Trophoblast cell (in vitro differentiated cells and primary cell): Measurements from ENCODE around the gene UBE2L5.
A peak's percentile ranks its signal among the peaks of the same experiment; 100 is the strongest.

Experiments
- DNase-seq, 2 donors: peaks; one replicate each; pipeline ENCODE4 v3.0.0-alpha.2; 2016
- H2AFZ ChIP-seq: 2 replicates; pipeline ENCODE4 v1.6.1; 2013; ENCODE audit warnings: low read length, moderate library complexity, mild to moderate bottlenecking; ENCODE audit not compliant: insufficient read depth, poor library complexity
- H2AK5ac ChIP-seq: 2 replicates; pipeline ENCODE4 v1.6.1; 2013; ENCODE audit warnings: mild to moderate bottlenecking, low read length
- H2BK120ac ChIP-seq: 2 replicates; pipeline ENCODE4 v1.6.1; 2013; ENCODE audit warnings: low read length, mild to moderate bottlenecking, moderate library complexity; ENCODE audit not compliant: insufficient read depth, poor library complexity
- H2BK12ac ChIP-seq: 2 replicates; pipeline ENCODE4 v1.6.1; 2013; ENCODE audit warnings: mild to moderate bottlenecking, low read length, moderate library complexity
- H2BK5ac ChIP-seq: 2 replicates; pipeline ENCODE4 v1.6.1; 2013; ENCODE audit warnings: low read length, low read depth, moderate library complexity, mild to moderate bottlenecking; ENCODE audit not compliant: poor library complexity
- H3K14ac ChIP-seq: 2 replicates; pipeline ENCODE4 v1.6.1; 2013; ENCODE audit warnings: mild to moderate bottlenecking, low read length
- H3K18ac ChIP-seq: 2 replicates; pipeline ENCODE4 v1.6.1; 2013; ENCODE audit warnings: mild to moderate bottlenecking, low read length
- H3K23ac ChIP-seq: 2 replicates; pipeline ENCODE4 v1.6.1; 2013; ENCODE audit warnings: low read length
- H3K27ac ChIP-seq: 2 replicates; pipeline ENCODE4 v1.5.1; 2013; ENCODE audit warnings: low read depth, mild to moderate bottlenecking, inconsistent platforms, low read length, moderate library complexity
- H3K27me3 ChIP-seq: 2 replicates; pipeline ENCODE4 v1.6.1; 2013; ENCODE audit warnings: inconsistent platforms, mild to moderate bottlenecking, low read length, moderate library complexity; ENCODE audit not compliant: insufficient read depth
- H3K36me3 ChIP-seq, 2 experiments: 1 replicate in 1 of 2; 2 replicates in 1 of 2; pipeline ENCODE4 v1.6.1; 2013; ENCODE audit warnings: low read length in 2 of 2, mild to moderate bottlenecking in 2 of 2, moderate library complexity in 1 of 2; ENCODE audit not compliant: insufficient read depth in 2 of 2, control insufficient read depth in 1 of 2
- H3K4ac ChIP-seq: 2 replicates; pipeline ENCODE4 v1.6.1; 2013; ENCODE audit warnings: low read depth, mild to moderate bottlenecking, low read length, moderate library complexity
- H3K4me1 ChIP-seq, 2 experiments: 1 replicate in 1 of 2; 2 replicates in 1 of 2; pipeline ENCODE4 v1.6.1; 2013; ENCODE audit warnings: low read length in 2 of 2, mild to moderate bottlenecking in 2 of 2, moderate library complexity in 1 of 2; ENCODE audit not compliant: insufficient read depth in 2 of 2, control insufficient read depth in 1 of 2
- H3K4me2 ChIP-seq: 2 replicates; pipeline ENCODE4 v1.6.1; 2013; ENCODE audit warnings: inconsistent platforms, mild to moderate bottlenecking, low read length, moderate library complexity
- H3K4me3 ChIP-seq: 2 replicates; pipeline ENCODE4 v1.5.1; 2013; ENCODE audit warnings: mild to moderate bottlenecking, low read depth, low read length, inconsistent platforms
- H3K79me1 ChIP-seq: one replicate; pipeline ENCODE4 v1.6.1; 2013; ENCODE audit warnings: low read length
- H3K79me2 ChIP-seq: 2 replicates; pipeline ENCODE4 v1.6.1; 2013; ENCODE audit warnings: low read length, mild to moderate bottlenecking; ENCODE audit not compliant: control insufficient read depth, insufficient read depth, poor library complexity
- H3K9ac ChIP-seq: 2 replicates; pipeline ENCODE4 v1.6.1; 2013; ENCODE audit warnings: mild to moderate bottlenecking, low read length
- H3K9me3 ChIP-seq: 2 replicates; pipeline ENCODE4 v1.6.1; 2013; ENCODE audit warnings: low read depth, mild to moderate bottlenecking, control low read depth, inconsistent platforms, low read length; ENCODE audit not compliant: insufficient read depth
- H4K12ac ChIP-seq: 2 replicates; pipeline ENCODE4 v1.6.1; 2013; ENCODE audit warnings: low read depth, mild to moderate bottlenecking, low read length, moderate library complexity
- H4K8ac ChIP-seq: 2 replicates; pipeline ENCODE4 v1.6.1; 2013; ENCODE audit warnings: low read depth, mild to moderate bottlenecking, low read length, moderate library complexity
- H4K91ac ChIP-seq: one replicate; pipeline ENCODE4 v1.6.1; 2013; ENCODE audit warnings: low read depth, mild to moderate bottlenecking, low read length, moderate library complexity
- WGBS: extraction: QIAGEN DNeasy Blood & Tissue Kit; methylation state at CpG from one replicate; pipeline ENCODE4 v1.1.7; 2013; ENCODE audit warnings: missing lambda C conversion rate; ENCODE audit not compliant: insufficient read length, insufficient coverage; ENCODE audit errors: extremely low coverage; 5-methylcytosine and 5-hydroxymethylcytosine counted together

UBE2L5 gene

DNA sequence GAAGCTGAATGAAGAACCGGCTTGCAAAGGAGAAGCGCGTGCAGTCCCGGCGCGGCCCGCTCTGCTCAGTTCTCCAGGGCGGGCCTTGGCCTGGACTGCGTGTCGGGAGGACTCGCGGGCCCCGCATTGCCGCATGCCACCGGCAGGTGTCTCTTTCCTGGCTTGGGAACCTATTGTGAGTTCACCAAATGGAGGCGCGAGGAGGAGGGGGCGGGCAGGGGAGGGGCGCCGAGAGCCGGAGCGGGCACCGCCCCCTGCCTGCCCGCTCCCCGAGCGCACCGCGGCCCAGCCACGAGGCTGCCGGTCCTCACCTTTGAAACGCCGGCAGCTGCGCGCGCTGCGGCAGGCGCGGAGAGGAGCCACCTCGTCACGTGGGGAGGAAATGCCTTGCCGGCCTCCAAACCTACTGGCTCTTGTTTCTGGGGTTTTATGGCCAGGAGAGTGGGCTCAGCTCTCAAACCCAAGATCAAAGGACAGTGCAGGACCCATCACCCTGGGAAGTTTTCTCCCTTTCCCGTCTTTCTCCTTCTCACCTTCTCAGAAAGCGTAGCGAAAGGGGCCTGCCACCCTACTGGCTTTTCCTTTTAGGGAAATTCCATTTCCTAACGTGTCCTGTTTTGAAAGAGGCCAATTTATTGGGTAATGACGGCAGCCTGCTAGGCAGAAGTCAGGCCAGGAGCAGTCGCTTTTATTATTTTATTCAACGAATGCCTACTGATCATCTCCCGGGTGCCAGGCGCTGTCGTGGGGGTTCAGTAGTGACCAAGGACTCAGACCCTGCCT, 13.8 kb upstream of the UBE2L5 start:
- no CpG with 5 or more reads among the region's 51 CpGs for WGBS
- Histone ChIP-seq H3K9ac (no peak overlapping the region), H3K79me1 (peaks cover 7% of the 10 kb centered on the region)

DNA sequence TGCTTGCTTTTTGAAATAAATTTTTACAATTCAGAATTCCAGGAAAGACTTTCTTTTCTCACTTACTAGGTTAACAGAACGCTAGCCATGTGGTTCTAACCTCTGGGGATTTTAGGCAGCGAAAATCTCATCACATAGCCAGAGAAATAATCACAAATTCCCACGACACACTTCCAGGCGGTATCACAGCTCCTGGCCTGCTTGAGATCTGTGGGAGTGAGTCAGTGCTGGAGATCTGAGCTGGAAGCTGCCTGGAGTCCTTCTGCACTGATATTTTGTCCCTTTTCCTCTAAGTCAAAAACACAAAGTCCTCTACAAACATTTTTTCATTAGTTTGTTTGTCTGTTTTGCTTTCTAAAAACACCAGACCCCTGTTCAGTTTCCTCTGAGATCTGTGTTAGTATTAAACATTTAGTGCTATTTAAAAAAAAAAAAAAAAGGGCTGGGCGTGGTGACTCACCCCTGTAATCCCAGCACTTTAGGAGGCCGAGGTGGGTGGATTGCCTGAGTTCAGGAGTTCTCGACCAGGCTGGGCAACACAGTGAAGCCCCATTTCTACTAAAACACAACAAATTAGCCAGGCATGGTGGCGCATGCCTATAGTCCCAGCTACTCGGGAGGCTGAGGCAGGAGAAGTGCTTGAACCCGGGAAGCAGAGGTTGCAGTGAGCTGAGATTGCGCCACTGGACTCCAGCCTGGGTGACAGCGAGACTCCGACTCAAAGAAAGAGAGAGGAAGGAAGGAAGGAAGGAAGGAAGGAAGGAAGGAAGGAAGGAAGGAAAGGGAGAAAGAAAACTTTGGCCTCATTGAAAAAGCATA, 12.2 kb upstream of the UBE2L5 start:
- no peak overlapping the region for H3K4ac ChIP-seq
- peak in 1 of 2 donors; percentile 34 for DNase-seq
- H3K9ac ChIP-seq: no peak overlapping the region
- H2AFZ ChIP-seq: no peak overlapping the region
- H2BK12ac ChIP-seq: no peak overlapping the region
- H3K14ac ChIP-seq: no peak overlapping the region
- H3K27ac ChIP-seq: no peak overlapping the region
- H3K18ac ChIP-seq: no peak overlapping the region
- no peak overlapping the region for H4K12ac ChIP-seq
- no CpG with 5 or more reads among the region's 13 CpGs for WGBS
- H4K8ac ChIP-seq: no peak overlapping the region
- peaks cover 7% of the 10 kb centered on the region for H3K79me1 ChIP-seq
- H3K4me3 ChIP-seq: no peak overlapping the region
- H4K91ac ChIP-seq: no peak overlapping the region
- H3K23ac ChIP-seq: no peak overlapping the region
- no peak overlapping the region for H3K4me2 ChIP-seq
- no peaks in the 10 kb centered on the region for H3K27me3 ChIP-seq
- H3K9me3 ChIP-seq: no peaks in the 10 kb centered on the region
- H3K36me3 ChIP-seq: no peaks in the 10 kb centered on the region
- H2BK120ac ChIP-seq: no peak overlapping the region
- H3K79me2 ChIP-seq: no peaks in the 10 kb centered on the region
- H3K4me1 ChIP-seq: peaks cover 3 to 9% of the 10 kb centered on the region in 2 experiments
- H2BK5ac ChIP-seq: no peak overlapping the region
- no peak overlapping the region for H2AK5ac ChIP-seq

More for the DNA sequence above, 13.8 kb upstream of the UBE2L5 start:
- Histone ChIP-seq H2BK12ac (peak overlapping the region; percentile 84), H3K23ac (no peak overlapping the region), H2BK5ac (no peak overlapping the region), H3K36me3 (no peaks in the 10 kb centered on the region), H4K8ac (peak overlapping the region; percentile 82), H3K79me2 (no peaks in the 10 kb centered on the region), H3K27ac (no peak overlapping the region), H4K91ac (peak overlapping the region; percentile 79), H3K4ac (no peak overlapping the region), H3K18ac (peak overlapping the region; percentile 90), H2BK120ac (peak overlapping the region; percentile 81), H2AK5ac (no peak overlapping the region), H3K4me3 (no peak overlapping the region), H3K27me3 (no peaks in the 10 kb centered on the region), H3K14ac (peak overlapping the region; percentile 64), H3K4me2 (peak overlapping the region; percentile 41), H2AFZ (peak overlapping the region; percentile 96), H4K12ac (peak overlapping the region; percentile 93), H3K9me3 (no peaks in the 10 kb centered on the region), H3K4me1 (peaks cover 3 to 9% of the 10 kb centered on the region in 2 experiments)
- DNase-seq: peak; percentile 97

DNA sequence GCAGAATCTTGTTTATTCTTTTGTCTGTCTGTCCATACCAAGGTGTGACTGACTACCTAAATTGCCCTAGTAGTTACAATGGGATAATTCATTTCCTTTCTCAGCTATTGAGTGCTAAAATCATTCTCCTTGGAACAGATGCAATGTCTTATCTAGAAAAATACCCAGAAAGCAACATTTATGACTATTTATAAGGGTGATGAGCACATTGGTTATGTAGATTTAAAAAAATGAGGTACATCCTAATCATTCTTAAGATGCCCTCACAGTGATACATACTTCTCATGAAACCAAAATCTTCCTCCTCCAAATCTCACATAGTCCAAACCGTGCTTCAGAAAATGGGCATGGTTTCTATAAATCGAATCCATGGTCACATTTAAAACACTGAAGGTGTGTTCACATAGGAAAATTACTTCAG, 11.6 kb upstream of the UBE2L5 start:
- no peak overlapping the region for H3K18ac ChIP-seq
- H3K4me1 ChIP-seq: peaks cover 3 to 9% of the 10 kb centered on the region in 2 experiments
- no peak for DNase-seq
- no peak overlapping the region for H4K8ac ChIP-seq
- H3K4me3 ChIP-seq: no peak overlapping the region
- H2BK120ac ChIP-seq: no peak overlapping the region
- H2AFZ ChIP-seq: no peak overlapping the region
- no peak overlapping the region for H3K4me2 ChIP-seq
- H3K36me3 ChIP-seq: no peaks in the 10 kb centered on the region
- no peak overlapping the region for H2AK5ac ChIP-seq
- no peak overlapping the region for H2BK5ac ChIP-seq
- H3K27me3 ChIP-seq: no peaks in the 10 kb centered on the region
- no peak overlapping the region for H3K9ac ChIP-seq
- H4K91ac ChIP-seq: no peak overlapping the region
- no peak overlapping the region for H2BK12ac ChIP-seq
- no peak overlapping the region for H4K12ac ChIP-seq
- H3K27ac ChIP-seq: no peak overlapping the region
- H3K14ac ChIP-seq: no peak overlapping the region
- no CpG with 5 or more reads among the region's 2 CpGs for whole genome bisulfite sequencing
- H3K4ac ChIP-seq: no peak overlapping the region
- no peaks in the 10 kb centered on the region for H3K9me3 ChIP-seq
- H3K79me1 ChIP-seq: peaks cover 7% of the 10 kb centered on the region
- no peaks in the 10 kb centered on the region for H3K79me2 ChIP-seq
- H3K23ac ChIP-seq: no peak overlapping the region

DNA sequence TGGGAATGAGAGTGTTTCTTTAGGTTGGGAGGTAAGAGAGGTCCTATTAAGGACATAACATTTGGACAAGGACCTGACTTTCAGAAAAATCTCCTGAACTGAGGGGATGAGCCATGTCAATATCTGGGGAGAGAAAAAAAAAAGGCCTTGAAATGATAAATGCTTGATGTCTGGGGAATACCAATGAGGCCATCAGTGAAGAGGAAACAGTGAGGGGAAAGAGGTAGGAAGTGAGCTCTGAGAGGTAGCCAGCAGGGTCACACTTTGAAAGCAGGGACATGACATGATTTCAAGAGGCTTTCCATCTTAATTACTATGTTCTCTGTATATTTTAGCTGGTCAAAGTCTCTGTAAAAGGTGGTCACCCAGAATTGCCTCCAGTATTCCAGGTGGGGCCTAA, 9.9 kb upstream of the UBE2L5 start:
- Histone ChIP-seq H2BK5ac (no peak overlapping the region), H3K14ac (no peak overlapping the region), H3K4ac (no peak overlapping the region), H2AK5ac (no peak overlapping the region), H2BK12ac (no peak overlapping the region), H2BK120ac (no peak overlapping the region), H2AFZ (no peak overlapping the region), H3K9me3 (no peaks in the 10 kb centered on the region), H4K12ac (no peak overlapping the region), H3K4me1 (peaks cover 3 to 9% of the 10 kb centered on the region in 2 experiments), H3K79me2 (no peaks in the 10 kb centered on the region), H3K23ac (no peak overlapping the region), H3K18ac (no peak overlapping the region), H3K27me3 (no peaks in the 10 kb centered on the region), H4K8ac (no peak overlapping the region), H3K36me3 (no peaks in the 10 kb centered on the region), H3K79me1 (peaks cover 7% of the 10 kb centered on the region), H3K4me2 (no peak overlapping the region), H3K9ac (no peak overlapping the region), H4K91ac (no peak overlapping the region), H3K4me3 (no peak overlapping the region), H3K27ac (no peak overlapping the region)
- no peak for DNase-seq
